NCI-H2081 (cell line): ENCODE results near the gene CAMK2N1.

ENCODE experiments used
- DNase-seq, 2 experiments: peaks; one replicate each; lab custom pipeline; 2025; lab: John Stamatoyannopoulos, UW

The CAMK2N1 gene

GRCh38 chr1:20443703-20444586 is 42.1 kb downstream of the CAMK2N1 start:
- no peak for DNase-seq

DNA sequence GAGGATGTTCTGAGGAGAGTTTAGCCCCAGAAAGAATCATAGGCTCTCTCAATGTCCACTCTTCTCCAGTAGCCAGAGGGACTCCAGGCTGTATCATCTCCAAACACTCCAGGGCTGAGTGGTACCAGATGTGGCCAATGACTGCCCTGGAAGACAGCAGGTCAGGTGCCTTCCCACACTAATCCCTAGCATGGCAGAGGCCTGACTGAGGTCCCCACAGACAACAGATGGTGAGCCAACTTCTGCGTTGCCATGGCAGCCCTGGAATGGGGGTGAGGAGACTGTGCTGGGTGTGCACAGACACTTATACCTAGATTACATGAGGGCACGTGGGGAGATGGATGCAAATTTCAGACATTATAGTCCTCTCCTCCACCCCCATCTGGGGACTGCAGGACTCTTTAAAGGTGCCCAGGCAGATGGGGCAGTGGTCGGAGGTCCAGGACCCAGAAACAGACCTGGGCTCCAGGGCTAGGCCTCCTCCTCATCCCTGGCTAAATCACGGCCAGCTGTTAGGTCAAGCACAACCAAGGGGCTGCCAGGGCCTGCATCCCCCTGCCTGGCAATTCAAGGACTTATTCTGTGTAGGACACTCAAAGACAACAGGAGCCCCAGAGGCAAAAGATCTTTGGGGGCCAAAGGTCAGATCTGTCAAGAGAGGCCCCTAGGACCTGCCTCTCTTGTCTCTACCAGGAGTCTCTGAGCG is 42.9 kb downstream of the CAMK2N1 start:
- no peak for DNase-seq

DNA sequence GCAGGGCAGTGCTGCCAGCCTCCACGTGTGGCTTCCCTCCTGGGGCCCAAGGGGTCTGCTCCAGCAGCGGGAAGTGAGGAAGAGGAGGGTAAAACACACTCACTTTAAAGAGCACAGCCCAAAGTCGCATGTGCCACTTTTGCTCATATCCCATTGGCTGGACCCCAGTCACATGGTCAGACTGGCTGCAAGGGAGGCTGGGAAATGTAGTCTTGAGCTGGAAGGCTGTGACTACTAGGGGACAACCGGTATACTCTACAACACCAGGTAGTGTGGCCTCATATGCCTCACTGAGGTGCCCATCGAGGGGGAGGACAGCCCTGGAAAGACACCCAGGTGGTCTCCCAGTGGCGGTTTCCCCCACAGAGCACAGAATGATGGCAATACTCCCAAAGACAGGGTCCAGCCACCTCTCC is 45.2 kb downstream of the CAMK2N1 start:
- DNase-seq: peak in 1 of 2 experiments; percentile 29

DNA sequence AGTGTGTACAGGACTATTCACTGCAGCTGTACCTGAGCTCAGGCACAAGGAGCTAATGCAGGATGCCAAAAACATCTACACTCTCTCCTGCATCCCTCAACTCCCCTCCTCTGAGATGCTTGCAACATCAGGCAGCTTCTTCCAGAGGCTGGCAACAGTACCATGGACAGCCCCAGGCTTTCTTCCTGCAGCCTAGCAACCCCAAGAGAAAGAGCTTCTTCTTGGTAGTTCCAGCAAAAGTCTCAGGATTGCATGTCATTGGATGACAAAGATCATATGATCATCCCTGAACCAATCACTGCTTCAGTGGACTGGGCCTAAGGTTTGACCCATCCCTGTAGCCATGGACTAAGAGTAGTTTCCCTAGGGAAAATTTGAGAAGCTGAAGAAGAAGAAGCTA is 46.7 kb downstream of the CAMK2N1 start:
- no peak for DNase-seq

- DNase-seq: no peak
These were observed 48.4 kb downstream of the CAMK2N1 start for GRCh38 chr1:20437640-20438039.

- DNase-seq: no peak
These were observed 53.1 kb downstream of the CAMK2N1 start for GRCh38 chr1:20432891-20433290.
